K562 (cell line): Measurements from ENCODE around the gene SH3BP5. TPM values are rescaled to one million over a fixed set of nuclear protein-coding genes. Genes with fewer than 3 reads are reported as not detected.

ENCODE experiments used
- ATF1 ChIP-seq, 2 experiments: fragments of 450-650 bp in 1 of 2; IDR thresholded peaks; 2 replicates each; pipeline ENCODE4 v1.6.1; 2016; ENCODE audit warnings: missing compliant biosample characterization in 1 of 2, missing genetic modification characterization in 1 of 2
- BACH1 ChIP-seq: fragments of 200-800 bp; sonication (Bioruptor generic); IDR thresholded peaks from 2 replicates; pipeline ENCODE4 v1.6.1; 2016; ENCODE audit warnings: missing genetic modification characterization, missing compliant biosample characterization
- C11orf30 ChIP-seq: fragments of 450-650 bp; IDR thresholded peaks from 2 replicates; pipeline ENCODE4 v1.6.1; 2016; ENCODE audit warnings: low read depth, mild to moderate bottlenecking
- DPF2 ChIP-seq: fragments of 450-650 bp; IDR thresholded peaks from 2 replicates; pipeline ENCODE4 v1.6.1; 2016
- E2F1 ChIP-seq: sonication (generic); formaldehyde crosslinking; IDR thresholded peaks from 2 replicates; pipeline ENCODE4 v1.8.1; 2023; ENCODE audit warnings: mild to moderate bottlenecking, missing genetic modification reagents, moderate library complexity
- FOSL1 ChIP-seq: fragments of 200-800 bp; sonication (Bioruptor generic); conservative IDR thresholded peaks from 2 replicates; pipeline ENCODE4 v1.6.1; 2016; ENCODE audit warnings: missing genetic modification characterization, missing compliant biosample characterization
- GATA2 ChIP-seq: sonication (generic); formaldehyde crosslinking; IDR thresholded peaks from 2 replicates; pipeline ENCODE4 v1.4.0; 2020; ENCODE audit warnings: mild to moderate bottlenecking, missing genetic modification reagents
- ILK ChIP-seq: fragments of 450-650 bp; IDR thresholded peaks from 2 replicates; pipeline ENCODE4 v1.6.1; 2016; ENCODE audit warnings: missing genetic modification characterization, low read depth, mild to moderate bottlenecking, missing compliant biosample characterization, moderate library complexity, borderline replicate concordance
- MAFK ChIP-seq: IDR thresholded peaks from 2 replicates; pipeline ENCODE4 v1.6.1; 2011; ENCODE audit warnings: low read length, improper control_type of control experiment
- MLLT1 ChIP-seq, 2 experiments: fragments of 450-650 bp; IDR thresholded peaks; 2 replicates each; pipeline ENCODE4 v1.6.1; 2016
- NFE2 ChIP-seq: IDR thresholded peaks from 2 replicates; pipeline ENCODE4 v1.6.1; 2014; ENCODE audit warnings: antibody characterized with exemption, low read depth
- NFE2L1 ChIP-seq: fragments of 450-650 bp; IDR thresholded peaks from 2 replicates; pipeline ENCODE4 v1.6.1; 2016; ENCODE audit warnings: missing genetic modification characterization, low read depth, mild to moderate bottlenecking, missing compliant biosample characterization, moderate library complexity, borderline replicate concordance
- NFYB ChIP-seq: IDR thresholded peaks from 2 replicates; pipeline ENCODE4 v1.6.1; 2011; ENCODE audit warnings: mild to moderate bottlenecking, moderate library complexity; ENCODE audit not compliant: insufficient read length; ENCODE audit errors: extremely low read depth
- POLR2AphosphoS2 ChIP-seq: IDR thresholded peaks from 2 replicates; pipeline ENCODE4 v1.6.1; 2012; ENCODE audit warnings: low read length, improper control_type of control experiment
- SP2 ChIP-seq: IDR thresholded peaks from 2 replicates; pipeline ENCODE4 v1.6.1; 2011; ENCODE audit warnings: mild to moderate bottlenecking, low read depth, low read length, moderate library complexity; ENCODE audit not compliant: poor library complexity, severe bottlenecking; ENCODE audit errors: extremely low read depth
- ZFP91 ChIP-seq: sonication (generic); formaldehyde crosslinking; IDR thresholded peaks from 2 replicates; pipeline ENCODE4 v1.8.0; 2022; ENCODE audit warnings: mild to moderate bottlenecking, missing genetic modification reagents
- ZNF253 ChIP-seq: fragments of 250-450 bp; sonication (Bioruptor Pico); conservative IDR thresholded peaks from 2 replicates; pipeline ENCODE4 v1.6.1; 2021; ENCODE audit warnings: mild to moderate bottlenecking
- polyA plus RNA-seq, 8 experiments: library from polyadenylated mRNA; depleted of rRNA in 4 of 8; stranded (reverse) in 5 of 8; unstranded in 3 of 8; fragments of >200 nt; fragmentation: Nextera tagmentation in 2 of 8; fragmentation: Illumina TruSeq in 1 of 8; extraction: Ambion mirVana in 2 of 8; extraction: Trizol in 1 of 8; gene quantifications; 2 replicates each; pipeline versions ENCODE4 v1.2.1 to v1.2.3, GENCODE V29; 2011 to 2014; ENCODE audit warnings: inconsistent platforms in 1 of 8, missing spikeins in 1 of 8
- total RNA-seq, 7 experiments: library from RNA; depleted of rRNA in 6 of 7; stranded (reverse); fragments of >200 nt in 6 of 7; fragmentation: Illumina TruSeq in 2 of 7; extraction: Trizol in 2 of 7; gene quantifications; 2 replicates each; pipeline versions ENCODE4 v1.2.1 to v1.2.3, GENCODE V29; 2011 to 2021; ENCODE audit warnings: low replicate concordance in 1 of 7
- TF ChIP-seq, protein P1 (sequence below): sonication (generic); formaldehyde crosslinking; IDR thresholded peaks from 2 replicates; pipeline ENCODE4 v1.8.1; 2023; ENCODE audit warnings: missing genetic modification reagents, mild to moderate bottlenecking, borderline replicate concordance

The SH3BP5 gene
- total and polyA plus RNA-seq, 9 of the 15 experiments (the other 6 are each of a cell fraction or from before 2014, with no cell fraction given), result 2.9 to 29.0 (median 14.9) TPM

DNA sequence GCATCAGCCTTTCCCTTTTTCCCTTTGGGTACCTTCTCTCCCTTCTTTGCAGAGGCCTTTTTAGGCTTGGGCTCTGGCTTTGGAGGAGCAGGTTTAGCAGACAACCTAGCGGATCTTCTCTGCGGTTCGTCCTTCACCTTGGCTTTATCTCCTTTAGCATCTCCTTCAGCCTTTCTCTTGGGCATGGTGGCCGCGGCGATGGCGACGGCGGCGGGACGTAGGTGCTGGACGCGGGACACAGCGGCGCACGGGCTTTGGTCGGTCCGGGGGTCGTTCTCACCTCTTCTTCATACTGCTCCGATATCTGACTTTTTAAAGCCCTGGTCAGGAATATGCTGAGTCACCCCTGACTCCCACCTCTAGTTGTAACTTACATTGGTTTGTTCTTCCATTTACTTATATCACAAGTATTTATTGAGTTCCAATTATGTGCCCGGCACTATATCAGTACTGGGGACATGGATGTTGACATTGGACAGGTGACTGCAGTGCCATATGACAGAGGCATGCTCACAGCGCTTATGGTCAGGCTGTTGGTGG lies 43.1 kb upstream of the SH3BP5 start (continued):
- TF ChIP-seq ILK (tag) (no peak), NFE2 (peak; percentile 93), POLR2AphosphoS2 (no peak), GATA2 (0 out of 2 replicates have a peak, but pooled peaks have one; percentile 14), SP2 (no peak), MAFK (peak; percentile 87), NFYB (no peak), C11orf30 (peak; percentile 93), ZFP91 (no peak), ZNF253 (CRISPR knock-in tag) (no peak), FOSL1 (tag) (no peak), MLLT1 (IDR thresholded peaks at IDR 0.05) (no peak), DPF2 (peak; percentile 38), NFE2L1 (tag) (peak; percentile 88), ATF1 (CRISPR knock-in tag; IDR thresholded peaks at IDR 0.05) (no peak), ATF1 (tag; IDR thresholded peaks at IDR 0.05) (no peak), BACH1 (peak; percentile 48; the same call in 1 of the 2 replicates), E2F1 (no peak)
- TF ChIP-seq, protein P1, sequence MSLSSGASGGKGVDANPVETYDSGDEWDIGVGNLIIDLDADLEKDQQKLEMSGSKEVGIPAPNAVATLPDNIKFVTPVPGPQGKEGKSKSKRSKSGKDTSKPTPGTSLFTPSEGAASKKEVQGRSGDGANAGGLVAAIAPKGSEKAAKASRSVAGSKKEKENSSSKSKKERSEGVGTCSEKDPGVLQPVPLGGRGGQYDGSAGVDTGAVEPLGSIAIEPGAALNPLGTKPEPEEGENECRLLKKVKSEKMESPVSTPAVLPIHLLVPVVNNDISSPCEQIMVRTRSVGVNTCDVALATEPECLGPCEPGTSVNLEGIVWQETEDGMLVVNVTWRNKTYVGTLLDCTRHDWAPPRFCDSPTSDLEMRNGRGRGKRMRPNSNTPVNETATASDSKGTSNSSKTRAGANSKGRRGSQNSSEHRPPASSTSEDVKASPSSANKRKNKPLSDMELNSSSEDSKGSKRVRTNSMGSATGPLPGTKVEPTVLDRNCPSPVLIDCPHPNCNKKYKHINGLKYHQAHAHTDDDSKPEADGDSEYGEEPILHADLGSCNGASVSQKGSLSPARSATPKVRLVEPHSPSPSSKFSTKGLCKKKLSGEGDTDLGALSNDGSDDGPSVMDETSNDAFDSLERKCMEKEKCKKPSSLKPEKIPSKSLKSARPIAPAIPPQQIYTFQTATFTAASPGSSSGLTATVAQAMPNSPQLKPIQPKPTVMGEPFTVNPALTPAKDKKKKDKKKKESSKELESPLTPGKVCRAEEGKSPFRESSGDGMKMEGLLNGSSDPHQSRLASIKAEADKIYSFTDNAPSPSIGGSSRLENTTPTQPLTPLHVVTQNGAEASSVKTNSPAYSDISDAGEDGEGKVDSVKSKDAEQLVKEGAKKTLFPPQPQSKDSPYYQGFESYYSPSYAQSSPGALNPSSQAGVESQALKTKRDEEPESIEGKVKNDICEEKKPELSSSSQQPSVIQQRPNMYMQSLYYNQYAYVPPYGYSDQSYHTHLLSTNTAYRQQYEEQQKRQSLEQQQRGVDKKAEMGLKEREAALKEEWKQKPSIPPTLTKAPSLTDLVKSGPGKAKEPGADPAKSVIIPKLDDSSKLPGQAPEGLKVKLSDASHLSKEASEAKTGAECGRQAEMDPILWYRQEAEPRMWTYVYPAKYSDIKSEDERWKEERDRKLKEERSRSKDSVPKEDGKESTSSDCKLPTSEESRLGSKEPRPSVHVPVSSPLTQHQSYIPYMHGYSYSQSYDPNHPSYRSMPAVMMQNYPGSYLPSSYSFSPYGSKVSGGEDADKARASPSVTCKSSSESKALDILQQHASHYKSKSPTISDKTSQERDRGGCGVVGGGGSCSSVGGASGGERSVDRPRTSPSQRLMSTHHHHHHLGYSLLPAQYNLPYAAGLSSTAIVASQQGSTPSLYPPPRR (CRISPR knock-in tag), result no peak
